Activated CD4-positive, alpha-beta T cell treated with anti-CD3 and anti-CD28 coated beads for 24 hours (primary cell): Measurements from ENCODE around the gene ONECUT2.

Experiments used
- DNase-seq, 2 donors: peaks; one replicate each; pipeline ENCODE4 v3.0.0-alpha.2; 2020; ENCODE audit warnings: low read depth in 2 of 2

The ONECUT2 gene

GRCh38 chr18:57529151-57529550 lies 94.0 kb downstream of the ONECUT2 start:
- no peak for DNase-seq

DNA sequence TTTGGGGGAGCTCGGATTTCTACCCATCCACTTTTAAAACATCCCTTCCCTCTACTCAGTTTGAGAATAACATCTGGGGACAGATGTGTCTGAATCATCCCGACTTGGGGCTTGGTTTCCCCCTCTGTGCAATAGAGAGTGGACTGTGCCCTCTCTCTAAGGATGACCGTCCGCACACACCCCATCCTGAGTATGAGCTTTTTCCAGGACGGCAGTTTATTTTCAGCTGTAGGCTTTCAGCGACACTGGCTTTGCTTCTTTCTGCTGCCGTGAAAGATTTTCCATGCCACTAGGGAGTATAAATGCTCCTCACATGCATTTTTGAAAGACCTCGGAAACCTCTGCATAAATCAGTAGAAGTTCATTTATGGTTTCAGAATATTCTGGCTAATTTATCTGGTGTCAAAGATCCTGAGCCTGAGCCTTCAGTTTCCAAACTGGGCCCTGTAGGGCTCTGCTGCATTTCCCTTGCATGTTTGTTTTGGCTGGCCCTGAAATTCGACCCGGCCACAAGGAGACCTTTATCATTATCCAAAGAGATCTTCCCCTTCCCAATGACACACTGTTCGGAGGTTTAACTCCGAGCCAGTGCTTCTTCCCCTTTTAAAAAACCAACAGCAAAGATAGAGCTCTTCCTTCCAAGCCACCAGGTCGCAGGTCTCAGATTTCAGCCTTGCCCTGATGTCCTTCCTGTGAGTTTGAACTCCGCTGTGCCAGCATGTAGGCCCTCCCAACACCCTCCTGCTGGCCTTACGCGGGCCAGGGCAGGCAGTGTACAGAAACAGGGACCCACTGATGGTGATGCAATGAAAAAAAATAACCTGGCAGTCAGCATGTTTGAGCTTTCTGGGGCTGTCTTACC lies 98.1 kb downstream of the ONECUT2 start:
- no peak for DNase-seq

GRCh38 chr18:57533868-57534510 lies 98.8 kb downstream of the ONECUT2 start:
- DNase-seq, result no peak

DNA sequence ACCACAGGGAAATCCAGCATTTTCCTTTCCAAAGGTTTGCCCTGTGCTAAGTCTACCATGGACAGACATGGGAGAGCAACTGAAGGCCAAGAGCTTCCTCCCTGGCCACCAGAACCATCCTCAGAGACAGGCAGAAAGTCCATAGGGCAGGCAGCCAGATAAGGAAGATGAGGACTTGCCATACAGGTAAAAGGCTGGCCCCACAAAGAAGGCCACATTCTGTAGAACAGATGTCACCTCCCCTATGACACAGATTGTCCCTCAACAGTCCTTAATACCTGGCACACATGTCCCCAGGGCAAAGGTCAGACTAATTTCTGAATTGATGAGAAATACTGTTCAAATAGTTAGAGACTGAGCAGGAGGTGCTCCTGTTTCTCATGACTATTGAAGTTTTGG lies 99.3 kb downstream of the ONECUT2 start:
- no peak for DNase-seq

- no peak for DNase-seq
Observed at GRCh38 chr18:57538614-57539013, 103.4 kb downstream of the ONECUT2 start.

- DNase-seq, result no peak
Observed at GRCh38 chr18:57539702-57540101, 104.5 kb downstream of the ONECUT2 start.
